ENCODE results near the gene HSDL2.

HSDL2 gene

DNA sequence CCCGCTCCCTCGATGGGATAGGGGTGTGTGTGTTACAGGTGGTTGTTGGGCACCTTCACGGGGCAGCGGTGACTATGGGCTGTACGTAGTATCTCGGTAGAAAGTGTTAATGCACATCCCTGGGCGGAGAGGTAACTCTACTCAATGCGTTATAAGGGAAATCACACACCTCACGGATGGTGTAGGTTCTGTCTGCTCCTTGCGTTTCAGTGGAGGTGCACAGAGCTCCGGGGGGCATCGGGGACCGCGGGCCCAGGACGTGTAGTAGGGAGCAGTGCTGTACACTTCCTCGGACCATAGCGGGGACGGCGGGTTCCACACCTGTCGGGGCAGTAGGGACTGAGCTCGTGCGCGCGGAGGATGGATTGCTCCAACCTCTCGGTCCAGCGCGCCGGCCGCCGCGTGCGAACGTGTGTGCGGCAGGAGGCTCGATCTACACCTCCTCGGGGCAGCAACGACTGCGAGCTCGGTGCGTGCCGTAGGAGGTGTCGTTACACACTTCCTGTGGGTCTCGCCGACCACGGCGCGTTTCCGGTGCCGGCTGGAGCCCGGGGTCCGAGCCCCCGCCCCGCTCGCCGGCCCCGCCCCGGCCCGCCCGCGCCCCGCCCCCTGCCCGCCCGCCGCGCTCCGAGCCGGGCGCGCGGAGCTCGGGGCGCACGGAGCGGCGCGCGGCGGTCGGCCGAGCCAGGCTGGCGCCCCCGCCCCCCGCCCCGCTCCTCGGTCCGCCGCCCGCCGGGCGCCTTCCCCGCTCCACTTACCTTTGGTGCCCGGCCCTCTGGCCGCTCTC is 106.5 kb downstream of the HSDL2 start, which contains the start of gene KIAA1958:
Gene KIAA1958, plus strand, starts transcription at position 607 of the 787 bp plus-strand sequence. CDS start 87,254 bp downstream, outside the sequence.
- peak; percentile 97 for ATAC-seq
- H3K27ac Mint-ChIP-seq = peak within 1 kb of the TSS; percentile 89
- peaks cover 11% of the 10 kb centered on the region for H3K36me3 Mint-ChIP-seq
- no peaks in the 10 kb centered on the region for H3K27me3 Mint-ChIP-seq
- peaks cover 14% of the 10 kb centered on the region for H3K4me1 Mint-ChIP-seq
- H3K9me3 Mint-ChIP-seq = no peaks in the 10 kb centered on the region
- peak within 1 kb of the TSS; percentile 93 for H3K4me3 Mint-ChIP-seq

DNA sequence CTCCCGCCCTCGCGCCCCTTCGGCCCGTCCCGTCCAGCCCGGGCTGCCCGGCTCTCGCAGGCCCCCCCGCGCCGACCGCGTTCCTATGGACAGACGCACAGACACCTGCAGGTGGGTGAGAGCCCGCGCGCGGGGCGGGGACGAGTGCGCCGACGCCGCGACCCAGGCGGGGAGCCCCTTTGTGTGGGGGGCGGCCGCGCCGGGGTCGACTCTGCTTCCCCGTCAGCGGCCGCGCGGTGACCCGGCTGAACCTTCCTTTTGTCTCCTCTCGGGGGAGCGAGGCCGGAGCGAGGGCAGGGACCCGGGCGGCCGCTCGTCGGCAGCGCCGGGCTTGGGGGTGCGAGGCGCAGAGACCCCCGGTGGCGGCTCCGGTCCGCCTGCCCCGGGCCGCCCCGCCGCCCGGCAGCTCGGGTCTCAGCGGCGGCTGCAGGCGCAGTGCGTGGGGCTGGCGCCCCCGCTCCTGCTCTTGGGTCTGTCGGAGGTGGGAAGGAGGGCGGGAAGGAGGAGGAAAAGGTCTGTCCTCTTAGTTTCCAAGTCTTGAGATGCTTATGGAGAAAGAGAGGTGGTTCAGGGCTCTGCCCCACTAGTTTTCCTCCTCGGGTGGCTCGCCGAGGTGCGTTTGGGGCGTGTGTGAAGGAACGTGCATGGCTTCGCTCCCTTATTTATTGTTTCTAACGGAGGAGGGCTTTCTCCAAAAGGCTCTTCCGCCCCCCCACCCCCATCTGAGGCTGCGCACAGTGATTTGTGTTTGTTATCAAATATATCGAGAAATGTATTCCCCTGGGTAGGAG is 107.3 kb downstream of the HSDL2 start:
- Mint-ChIP-seq H3K36me3 (peaks cover 8% of the 10 kb centered on the region), H3K27me3 (no peaks in the 10 kb centered on the region), H3K4me3 (peak overlapping the region; percentile 93), H3K9me3 (no peaks in the 10 kb centered on the region), H3K4me1 (peaks cover 14% of the 10 kb centered on the region), H3K27ac (peak overlapping the region; percentile 89)
- peak; percentile 64 for ATAC-seq

DNA sequence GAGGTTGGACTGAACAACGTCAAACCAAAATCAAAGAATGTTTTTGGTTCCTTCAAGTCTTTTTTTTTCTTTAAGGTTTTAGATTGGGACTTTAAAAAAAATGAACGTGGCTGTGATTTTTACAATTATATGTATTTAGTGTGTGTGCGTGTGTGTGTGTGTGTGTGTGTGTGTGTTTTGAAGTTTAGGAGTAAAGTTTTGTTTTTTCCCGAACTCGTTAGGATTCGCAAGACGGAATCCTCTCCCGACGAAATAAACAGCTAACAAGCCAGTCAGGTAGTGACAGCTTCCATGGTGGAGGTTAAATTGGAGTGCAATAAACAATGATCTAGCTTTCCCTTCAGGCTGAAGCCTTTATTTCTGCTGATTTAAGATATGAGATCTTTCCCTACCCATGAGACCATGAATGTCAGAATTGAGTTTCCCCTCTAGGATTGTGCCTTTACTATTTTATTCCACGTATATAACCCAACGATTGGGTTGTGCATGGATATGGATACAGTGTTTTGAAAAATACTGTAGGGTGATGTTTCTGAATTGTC is 108.0 kb downstream of the HSDL2 start:
- ATAC-seq = no peak
- Mint-ChIP-seq H3K36me3 (peaks cover 4% of the 10 kb centered on the region), H3K9me3 (no peaks in the 10 kb centered on the region), H3K27ac (peak overlapping the region; percentile 89), H3K27me3 (no peaks in the 10 kb centered on the region), H3K4me3 (peak overlapping the region; percentile 93), H3K4me1 (peaks cover 14% of the 10 kb centered on the region)

DNA sequence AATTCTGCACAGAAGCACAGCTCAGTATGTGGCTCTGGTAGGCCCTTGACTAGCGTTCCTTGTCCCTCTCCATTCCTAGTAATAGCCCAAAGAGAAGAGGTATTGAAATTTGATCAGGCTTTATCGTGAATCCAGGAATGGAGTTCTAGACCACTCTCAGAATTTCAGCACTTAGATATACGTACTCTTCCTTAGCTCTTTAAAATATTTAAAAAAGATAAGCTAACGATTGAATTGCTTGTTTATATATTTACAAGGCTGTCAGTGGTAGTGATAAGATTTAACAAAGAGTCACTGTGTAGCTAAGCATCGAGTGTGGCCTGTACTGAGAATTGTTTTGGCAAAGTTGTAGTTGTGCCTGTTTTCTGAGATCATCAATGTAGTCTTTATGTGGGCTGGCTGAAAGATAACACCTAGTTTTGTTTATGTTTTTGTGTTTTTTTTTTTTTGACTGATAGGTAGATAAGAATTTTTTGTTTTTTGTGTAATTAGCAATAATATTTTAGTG is 109.2 kb downstream of the HSDL2 start:
- Mint-ChIP-seq H3K9me3 (peaks cover 6% of the 10 kb centered on the region), H3K27ac (no peak overlapping the region), H3K4me3 (no peak overlapping the region), H3K36me3 (peaks cover 14% of the 10 kb centered on the region), H3K27me3 (no peaks in the 10 kb centered on the region), H3K4me1 (peaks cover 14% of the 10 kb centered on the region)
- no peak for ATAC-seq

DNA sequence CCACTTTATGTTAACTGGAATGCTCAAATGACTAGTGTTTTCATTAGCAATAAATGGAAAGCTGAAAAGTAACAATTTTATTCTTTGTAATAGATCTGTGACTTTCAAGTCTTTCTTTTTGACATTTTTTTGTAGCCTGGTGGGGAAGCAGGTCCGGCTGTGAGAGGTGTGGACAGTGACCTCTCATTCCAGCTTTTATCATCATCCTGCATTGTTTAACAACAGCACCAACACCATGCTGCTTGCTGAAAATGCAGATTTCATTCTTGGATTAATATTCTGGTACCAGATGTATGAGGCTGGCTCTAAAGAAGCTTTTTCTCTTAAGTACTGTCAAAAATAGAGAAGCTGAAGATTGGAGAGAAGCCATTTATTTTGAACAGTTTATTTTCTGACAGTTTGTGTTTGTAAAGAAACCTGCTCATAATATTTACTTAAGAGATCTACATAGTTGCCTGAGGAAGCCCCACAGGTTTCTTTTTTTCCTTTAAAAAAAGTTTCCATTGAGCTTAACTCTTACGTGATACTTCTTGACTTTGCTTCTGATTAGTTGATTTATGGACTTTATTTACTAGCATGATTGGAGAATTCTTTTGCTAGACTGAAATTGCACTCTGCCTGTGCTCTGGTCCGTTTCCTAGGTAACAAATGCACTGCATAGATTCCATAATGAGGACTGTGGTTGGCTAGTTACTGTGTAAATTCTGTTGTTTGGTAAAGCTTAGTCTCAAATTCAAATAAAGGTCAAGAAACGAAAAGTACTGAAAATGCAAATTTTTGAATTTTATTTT is 110.2 kb downstream of the HSDL2 start:
- Mint-ChIP-seq H3K36me3 (peaks cover 24% of the 10 kb centered on the region), H3K9me3 (peaks cover 15% of the 10 kb centered on the region), H3K4me1 (peaks cover 14% of the 10 kb centered on the region), H3K27ac (no peak overlapping the region), H3K27me3 (no peaks in the 10 kb centered on the region), H3K4me3 (no peak overlapping the region)
- ATAC-seq = no peak

DNA sequence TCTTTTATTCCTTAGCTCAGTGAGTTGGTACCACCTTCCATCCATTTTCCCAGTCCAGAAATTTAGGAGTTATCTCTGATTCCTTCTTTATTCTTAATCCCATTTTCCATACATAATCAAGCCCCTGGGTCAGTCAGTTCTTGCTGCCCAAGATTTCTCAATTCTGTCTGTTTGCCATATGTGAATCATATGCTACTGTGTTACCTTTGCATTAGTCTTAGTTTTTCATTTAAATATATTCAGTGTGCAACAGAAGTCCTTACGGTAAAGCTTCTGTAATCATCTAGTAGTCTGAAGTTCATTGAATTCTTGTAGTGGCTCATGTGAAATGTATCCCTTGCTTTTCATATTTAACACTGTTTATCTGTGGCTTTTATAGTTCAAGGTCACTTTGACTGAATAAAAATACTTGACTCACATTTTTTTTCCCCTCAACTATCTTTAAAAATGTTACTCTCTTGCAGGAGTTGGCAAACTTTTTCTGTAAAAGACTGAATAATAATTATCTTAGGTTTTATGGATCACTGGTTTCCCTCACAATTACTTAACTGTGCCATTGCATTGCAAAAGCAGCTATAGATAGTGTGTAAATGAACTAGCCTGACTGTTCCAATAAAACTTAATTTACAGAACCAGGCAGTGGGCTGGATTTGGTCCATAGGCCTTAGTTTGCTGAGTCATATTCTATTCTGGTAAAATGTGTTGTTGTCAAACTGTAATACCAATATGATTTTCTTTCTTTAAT is 113.7 kb downstream of the HSDL2 start:
- H3K36me3 Mint-ChIP-seq = peaks cover 33% of the 10 kb centered on the region
- no peaks in the 10 kb centered on the region for H3K27me3 Mint-ChIP-seq
- H3K4me3 Mint-ChIP-seq = no peak overlapping the region
- H3K4me1 Mint-ChIP-seq = no peaks in the 10 kb centered on the region
- no peak overlapping the region for H3K27ac Mint-ChIP-seq
- no peak for ATAC-seq
- peaks cover 20% of the 10 kb centered on the region for H3K9me3 Mint-ChIP-seq

DNA sequence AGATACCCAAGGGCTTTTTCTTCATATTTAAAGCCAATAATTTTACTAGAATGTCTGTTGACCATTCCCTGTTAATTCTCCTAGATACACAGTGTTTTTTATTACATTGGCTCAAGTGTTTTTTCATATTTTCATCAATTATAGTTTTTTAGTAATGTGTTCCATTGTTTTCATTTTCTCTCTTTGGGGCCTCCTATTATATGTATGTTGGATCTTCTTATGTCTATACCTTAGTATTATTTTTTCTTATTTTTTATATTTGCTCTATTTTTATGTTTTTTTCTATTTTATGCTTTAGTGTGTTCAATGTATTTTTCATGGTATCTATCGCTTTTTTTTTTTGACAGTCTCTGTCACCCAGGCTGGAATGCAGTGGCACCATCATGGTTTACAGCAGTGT is 114.2 kb downstream of the HSDL2 start:
- Mint-ChIP-seq H3K4me3 (no peak overlapping the region), H3K27me3 (no peaks in the 10 kb centered on the region), H3K27ac (no peak overlapping the region), H3K9me3 (peaks cover 20% of the 10 kb centered on the region), H3K4me1 (no peaks in the 10 kb centered on the region), H3K36me3 (peaks cover 33% of the 10 kb centered on the region)
- no peak for ATAC-seq

DNA sequence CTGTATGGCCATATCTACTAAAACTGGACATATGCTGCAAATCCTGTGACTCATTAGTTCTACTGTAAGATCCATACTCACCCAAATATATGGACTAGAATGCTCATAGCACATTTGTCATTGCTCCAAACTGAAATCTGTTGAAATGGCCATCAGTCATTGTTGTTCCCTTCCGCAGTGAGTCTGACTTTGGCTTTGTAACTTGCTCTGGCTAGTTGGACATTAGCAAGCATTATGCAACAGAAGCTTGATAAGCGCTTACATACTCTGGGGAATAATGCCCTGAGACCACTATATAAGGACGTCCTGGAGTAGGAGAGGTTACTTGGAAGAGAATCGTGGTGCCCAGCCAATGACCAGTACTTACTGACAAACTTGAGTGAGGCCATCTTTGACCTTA is 115.7 kb downstream of the HSDL2 start:
- Mint-ChIP-seq H3K4me1 (no peaks in the 10 kb centered on the region), H3K9me3 (peaks cover 20% of the 10 kb centered on the region), H3K27me3 (no peaks in the 10 kb centered on the region), H3K27ac (no peak overlapping the region), H3K4me3 (no peak overlapping the region), H3K36me3 (peaks cover 33% of the 10 kb centered on the region)
- ATAC-seq = no peak

DNA sequence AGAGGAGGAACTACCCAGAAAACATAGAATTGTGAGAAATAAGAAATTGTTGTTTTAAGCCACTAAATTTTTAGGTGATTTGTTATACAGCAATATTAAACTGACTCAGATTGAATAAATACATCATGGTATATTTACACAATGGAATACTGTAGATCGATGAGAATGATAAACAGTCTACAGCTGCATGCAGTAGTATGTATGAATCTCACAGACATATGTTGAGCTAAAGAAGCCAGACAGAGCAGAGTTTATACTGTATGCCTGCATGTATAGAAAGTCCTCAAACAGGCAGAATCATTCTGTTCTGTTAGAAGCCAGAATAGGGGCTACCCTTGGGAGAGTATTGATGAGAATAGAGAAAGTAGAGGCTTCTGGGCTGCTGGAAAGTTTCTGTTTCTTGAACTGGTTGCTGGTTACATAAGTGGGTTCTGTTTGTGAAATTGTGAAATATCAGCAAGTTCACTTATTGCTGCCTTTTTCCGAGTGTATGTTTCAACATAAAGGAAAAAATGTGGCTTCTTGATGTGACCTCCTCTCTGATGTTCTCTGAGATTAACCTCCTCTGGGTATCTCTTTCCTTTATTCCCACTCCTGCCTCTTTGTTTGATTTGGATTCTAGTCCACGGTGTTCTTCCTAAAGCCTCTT is 116.3 kb downstream of the HSDL2 start:
- Mint-ChIP-seq H3K4me3 (no peak overlapping the region), H3K36me3 (peaks cover 34% of the 10 kb centered on the region), H3K4me1 (no peaks in the 10 kb centered on the region), H3K27ac (no peak overlapping the region), H3K9me3 (peaks cover 20% of the 10 kb centered on the region), H3K27me3 (no peaks in the 10 kb centered on the region)
- ATAC-seq = no peak

DNA sequence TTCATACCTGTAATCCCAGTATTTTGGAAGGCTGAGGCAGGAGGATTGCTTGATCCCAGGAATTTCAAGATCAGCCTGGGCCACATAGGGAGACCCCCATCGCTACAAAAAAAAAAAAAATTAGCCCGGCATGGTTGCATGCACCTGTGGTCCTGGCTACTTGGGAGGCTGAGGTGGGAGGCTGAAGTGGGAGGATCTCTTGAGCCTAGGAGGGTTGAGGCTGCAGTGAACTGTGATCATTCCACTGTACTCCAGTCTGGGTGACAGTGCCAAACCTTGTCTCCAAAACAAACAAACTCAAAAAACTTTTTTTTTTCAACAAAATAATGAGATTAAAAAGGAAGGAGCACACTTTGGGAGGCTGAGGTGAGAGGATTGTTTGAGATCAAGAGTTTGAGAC is 120.9 kb downstream of the HSDL2 start:
- Mint-ChIP-seq H3K9me3 (no peaks in the 10 kb centered on the region), H3K27me3 (no peaks in the 10 kb centered on the region), H3K36me3 (peaks cover 6% of the 10 kb centered on the region), H3K4me3 (no peak overlapping the region), H3K4me1 (no peaks in the 10 kb centered on the region), H3K27ac (no peak overlapping the region)
- no peak for ATAC-seq

DNA sequence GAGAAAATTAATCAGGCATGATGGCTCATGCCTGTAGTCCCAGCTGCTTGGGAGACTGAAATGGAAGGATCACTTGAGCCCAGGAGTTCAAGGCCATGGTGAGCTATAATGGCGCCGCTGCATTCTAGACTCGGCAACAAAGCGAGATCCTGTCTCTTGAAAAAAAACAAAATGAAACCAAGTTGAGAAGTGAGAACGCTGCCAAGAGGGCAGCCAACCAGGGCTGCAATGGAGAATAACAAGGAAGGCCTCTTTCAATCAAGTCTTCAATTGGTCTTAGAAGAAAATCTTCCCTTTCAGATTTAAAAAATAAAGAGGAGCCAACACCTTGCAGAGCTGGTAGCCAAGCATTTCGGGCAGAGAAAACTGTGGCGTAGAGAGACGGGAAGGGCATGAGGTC is 121.4 kb downstream of the HSDL2 start:
- Mint-ChIP-seq H3K27me3 (no peaks in the 10 kb centered on the region), H3K4me1 (no peaks in the 10 kb centered on the region), H3K9me3 (no peaks in the 10 kb centered on the region), H3K36me3 (peaks cover 5% of the 10 kb centered on the region), H3K27ac (no peak overlapping the region), H3K4me3 (no peak overlapping the region)
- no peak for ATAC-seq

DNA sequence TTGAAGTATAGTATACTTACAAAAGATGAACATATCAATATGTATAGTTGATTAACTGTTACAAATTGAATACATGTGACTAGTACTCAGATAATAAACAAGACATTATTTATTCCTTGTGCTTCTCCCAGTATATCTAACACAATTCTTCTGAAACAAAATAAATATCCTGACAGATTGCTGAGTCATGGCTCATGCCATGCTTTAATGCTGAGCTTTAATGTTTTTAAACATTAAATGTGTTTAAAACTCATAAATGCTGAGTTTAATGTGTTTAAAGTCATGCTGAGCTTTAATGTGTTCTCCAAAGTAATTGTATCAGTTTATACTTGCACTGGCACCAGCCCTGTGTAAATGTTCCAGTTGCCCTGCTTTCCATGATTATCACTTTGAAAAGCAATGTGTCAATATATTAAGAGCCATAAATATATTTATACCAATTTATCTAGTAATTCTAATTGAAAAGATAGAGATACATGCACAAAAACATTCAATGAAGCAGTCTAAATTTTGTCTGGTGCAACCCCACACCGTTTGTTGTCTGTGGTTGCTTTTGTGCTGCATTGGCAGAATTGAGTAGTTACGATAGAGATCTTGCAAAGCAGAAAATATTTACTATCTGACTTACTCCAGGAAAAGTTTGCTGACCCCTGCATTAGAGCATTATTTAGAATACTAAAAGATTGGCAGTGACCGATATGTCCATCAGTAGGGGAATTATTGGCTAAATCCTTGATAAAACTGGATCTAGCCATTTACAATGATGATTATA is 122.5 kb downstream of the HSDL2 start:
- Mint-ChIP-seq H3K27ac (no peak overlapping the region), H3K36me3 (peaks cover 5% of the 10 kb centered on the region), H3K9me3 (no peaks in the 10 kb centered on the region), H3K4me1 (no peaks in the 10 kb centered on the region), H3K27me3 (no peaks in the 10 kb centered on the region), H3K4me3 (no peak overlapping the region)
- no peak for ATAC-seq

DNA sequence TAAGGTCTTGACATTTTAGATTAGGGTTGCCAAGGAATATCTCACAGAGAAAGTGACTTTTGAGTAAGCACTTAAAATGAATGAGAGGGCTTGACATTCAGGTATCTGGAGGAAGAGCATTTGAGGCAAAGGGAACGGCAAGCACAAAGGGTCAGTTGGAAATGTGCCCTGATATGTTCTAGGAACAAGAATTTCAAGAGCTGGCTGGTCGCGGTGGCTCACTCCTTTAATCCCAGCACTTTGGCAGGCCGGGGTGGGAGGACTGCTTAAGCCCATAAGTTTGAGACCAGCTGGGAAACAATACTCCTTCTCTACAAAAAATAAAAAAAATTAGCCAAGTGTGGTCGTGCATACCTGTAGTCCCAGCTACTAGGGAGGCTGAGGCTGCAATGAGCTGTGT is 123.3 kb downstream of the HSDL2 start:
- no peak overlapping the region for H3K27ac Mint-ChIP-seq
- H3K27me3 Mint-ChIP-seq = no peaks in the 10 kb centered on the region
- no peaks in the 10 kb centered on the region for H3K4me1 Mint-ChIP-seq
- ATAC-seq = no peak
- peaks cover 5% of the 10 kb centered on the region for H3K36me3 Mint-ChIP-seq
- H3K9me3 Mint-ChIP-seq = no peaks in the 10 kb centered on the region
- H3K4me3 Mint-ChIP-seq = no peak overlapping the region
